Progenitor cell of endocrine pancreas (in vitro differentiated cells): ENCODE data around the gene RUNDC1. TPM values are rescaled to one million over a fixed set of nuclear protein-coding genes. Genes with fewer than 3 reads are reported as not detected.
"Not testable (repeated sequence)": the region's sequence is repeated elsewhere in the genome, so short reads cannot be mapped to it uniquely, and the experiment has no call there.

Source experiments
- DNase-seq: peaks from one replicate; pipeline ENCODE4 v3.0.0; 2021; ENCODE audit warnings: low spot score; ENCODE audit not compliant: unreplicated experiment
- H3K27ac Mint-ChIP-seq: 2 replicates; pipeline ENCODE4 v1.8.0; 2021; ENCODE audit warnings: mild to moderate bottlenecking, moderate library complexity, mixed read lengths
- H3K27me3 Mint-ChIP-seq: 2 replicates; pipeline ENCODE4 v1.8.0; 2021; ENCODE audit warnings: mixed read lengths
- H3K36me3 Mint-ChIP-seq: 2 replicates; pipeline ENCODE4 v1.8.0; 2022; ENCODE audit warnings: mixed read lengths; ENCODE audit not compliant: insufficient read depth
- H3K4me1 Mint-ChIP-seq: 2 replicates; pipeline ENCODE4 v1.8.0; 2021; ENCODE audit warnings: low read depth, mixed read lengths
- H3K4me3 Mint-ChIP-seq: 2 replicates; pipeline ENCODE4 v1.8.0; 2021; ENCODE audit warnings: low read depth, mild to moderate bottlenecking, moderate library complexity, mixed read lengths
- H3K9me3 Mint-ChIP-seq: 2 replicates; pipeline ENCODE4 v1.8.0; 2021; ENCODE audit warnings: low read depth, mixed read lengths
- total RNA-seq: library from RNA; stranded (reverse); gene quantifications from 2 replicates; pipeline ENCODE4 v1.2.1, GENCODE V29; 2021
- TF ChIP-seq, protein P1 (sequence below): fragments of 200-600 bp; sonication (generic); IDR thresholded peaks from one replicate; pipeline ENCODE4 v1.5.0; 2021; ENCODE audit warnings: antibody characterized with exemption, mild to moderate bottlenecking; ENCODE audit not compliant: unreplicated experiment

RUNDC1 gene
- total RNA-seq, 1 donor from 2014 or later = 22.6 TPM

DNA sequence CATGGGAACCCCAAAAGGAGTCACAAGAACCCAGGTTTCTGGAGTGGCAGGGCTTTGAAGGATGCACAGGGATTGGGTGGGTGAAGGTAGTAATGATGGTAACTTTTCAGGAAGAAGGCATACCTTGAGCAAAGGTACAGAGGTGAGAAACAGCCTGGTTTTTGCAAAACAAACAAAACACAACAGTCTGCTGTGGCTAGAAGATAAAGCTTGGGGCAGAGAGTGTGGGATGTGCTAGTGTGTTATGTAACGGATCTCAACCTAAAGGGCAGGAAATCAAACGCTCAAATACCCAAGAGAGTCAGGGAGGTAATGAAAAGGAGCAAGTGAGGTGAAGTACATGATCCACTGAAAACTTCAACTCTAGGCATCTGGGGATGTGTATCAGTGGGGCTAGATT, 5.1 kb upstream of the RUNDC1 start:
- DNase-seq = no peak
- Mint-ChIP-seq H3K4me1 (peaks cover 7% of the 10 kb centered on the region), H3K9me3 (no peaks in the 10 kb centered on the region), H3K27ac (no peak overlapping the region), H3K36me3 (peaks cover 1% of the 10 kb centered on the region), H3K27me3 (no peaks in the 10 kb centered on the region), H3K4me3 (no peak overlapping the region)
- TF ChIP-seq, protein P1, sequence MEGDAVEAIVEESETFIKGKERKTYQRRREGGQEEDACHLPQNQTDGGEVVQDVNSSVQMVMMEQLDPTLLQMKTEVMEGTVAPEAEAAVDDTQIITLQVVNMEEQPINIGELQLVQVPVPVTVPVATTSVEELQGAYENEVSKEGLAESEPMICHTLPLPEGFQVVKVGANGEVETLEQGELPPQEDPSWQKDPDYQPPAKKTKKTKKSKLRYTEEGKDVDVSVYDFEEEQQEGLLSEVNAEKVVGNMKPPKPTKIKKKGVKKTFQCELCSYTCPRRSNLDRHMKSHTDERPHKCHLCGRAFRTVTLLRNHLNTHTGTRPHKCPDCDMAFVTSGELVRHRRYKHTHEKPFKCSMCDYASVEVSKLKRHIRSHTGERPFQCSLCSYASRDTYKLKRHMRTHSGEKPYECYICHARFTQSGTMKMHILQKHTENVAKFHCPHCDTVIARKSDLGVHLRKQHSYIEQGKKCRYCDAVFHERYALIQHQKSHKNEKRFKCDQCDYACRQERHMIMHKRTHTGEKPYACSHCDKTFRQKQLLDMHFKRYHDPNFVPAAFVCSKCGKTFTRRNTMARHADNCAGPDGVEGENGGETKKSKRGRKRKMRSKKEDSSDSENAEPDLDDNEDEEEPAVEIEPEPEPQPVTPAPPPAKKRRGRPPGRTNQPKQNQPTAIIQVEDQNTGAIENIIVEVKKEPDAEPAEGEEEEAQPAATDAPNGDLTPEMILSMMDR = no peak

DNA sequence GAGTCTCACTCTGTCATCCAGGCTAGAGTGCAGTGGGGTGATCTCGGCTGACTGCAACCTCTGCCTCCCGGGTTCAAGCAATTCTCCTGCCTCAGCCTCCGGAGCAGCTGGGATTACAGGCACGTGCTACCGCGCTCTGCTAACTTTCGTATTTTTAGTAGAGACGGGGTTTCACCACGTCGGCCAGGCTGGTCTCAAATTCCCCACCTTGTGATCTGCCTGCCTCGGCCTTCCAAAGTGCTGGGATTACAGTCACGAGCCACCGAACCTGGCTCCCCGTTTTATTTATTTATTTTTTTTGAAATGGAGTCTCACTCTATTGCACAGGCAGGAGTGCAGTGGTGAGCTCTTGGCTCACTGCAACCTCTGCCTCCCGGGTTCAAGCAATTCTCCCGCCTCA, 4.7 kb upstream of the RUNDC1 start:
- not testable (repeated sequence) for H3K9me3 Mint-ChIP-seq, DNase-seq, H3K27ac Mint-ChIP-seq, H3K4me3 Mint-ChIP-seq, H3K36me3 Mint-ChIP-seq, H3K4me1 Mint-ChIP-seq, H3K27me3 Mint-ChIP-seq

DNA sequence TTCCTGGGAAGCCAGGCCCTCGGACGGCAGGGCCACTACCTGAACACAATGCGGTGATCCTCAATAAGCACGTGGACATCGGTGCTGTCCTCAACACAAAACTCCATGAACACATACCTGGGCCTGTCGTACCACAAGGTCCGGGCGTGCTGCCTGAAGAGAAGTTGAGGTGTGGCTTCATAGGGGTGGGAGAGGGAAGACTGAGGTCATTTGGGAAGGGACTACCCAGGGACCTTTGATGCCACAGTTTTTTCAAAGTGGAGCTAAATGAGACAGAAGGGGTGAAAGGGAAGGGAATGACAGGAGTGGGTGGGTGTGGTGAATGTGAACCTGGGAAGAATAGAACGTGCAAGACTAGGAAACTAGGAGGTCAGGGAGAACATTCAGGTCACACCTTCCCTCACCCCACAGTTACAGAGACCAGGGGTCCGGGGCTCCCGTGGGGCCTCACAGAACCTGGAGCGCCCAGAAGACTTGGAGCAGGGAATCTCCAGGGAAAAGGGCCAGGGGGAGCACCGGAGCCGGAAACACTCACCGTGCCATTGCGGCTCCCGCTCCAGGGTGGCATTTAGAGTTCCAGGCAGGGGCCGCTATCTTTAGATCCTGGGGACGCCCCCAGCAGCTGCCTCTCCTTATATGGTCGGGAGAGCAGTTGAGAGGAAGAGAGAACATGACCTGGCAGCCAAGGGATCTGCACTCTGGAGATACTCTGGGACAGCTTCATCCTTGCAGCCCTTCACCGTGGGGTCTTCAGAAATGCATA, 673 bp upstream of the RUNDC1 start, which contains the start of gene PTGES3L:
TSS of gene PTGES3L (minus strand) at position 570 of the 763 bp plus-strand sequence. CDS start at position 543, 27 bp downstream.
- Mint-ChIP-seq H3K9me3 (no peaks in the 10 kb centered on the region), H3K4me1 (peaks cover 22% of the 10 kb centered on the region), H3K27ac (peak within 1 kb of the TSS; percentile 99), H3K36me3 (no peaks in the 10 kb centered on the region), H3K27me3 (no peaks in the 10 kb centered on the region), H3K4me3 (peak within 1 kb of the TSS; percentile 98)
- TF ChIP-seq, protein P1 = no peak
- peak; percentile 21 for DNase-seq

DNA sequence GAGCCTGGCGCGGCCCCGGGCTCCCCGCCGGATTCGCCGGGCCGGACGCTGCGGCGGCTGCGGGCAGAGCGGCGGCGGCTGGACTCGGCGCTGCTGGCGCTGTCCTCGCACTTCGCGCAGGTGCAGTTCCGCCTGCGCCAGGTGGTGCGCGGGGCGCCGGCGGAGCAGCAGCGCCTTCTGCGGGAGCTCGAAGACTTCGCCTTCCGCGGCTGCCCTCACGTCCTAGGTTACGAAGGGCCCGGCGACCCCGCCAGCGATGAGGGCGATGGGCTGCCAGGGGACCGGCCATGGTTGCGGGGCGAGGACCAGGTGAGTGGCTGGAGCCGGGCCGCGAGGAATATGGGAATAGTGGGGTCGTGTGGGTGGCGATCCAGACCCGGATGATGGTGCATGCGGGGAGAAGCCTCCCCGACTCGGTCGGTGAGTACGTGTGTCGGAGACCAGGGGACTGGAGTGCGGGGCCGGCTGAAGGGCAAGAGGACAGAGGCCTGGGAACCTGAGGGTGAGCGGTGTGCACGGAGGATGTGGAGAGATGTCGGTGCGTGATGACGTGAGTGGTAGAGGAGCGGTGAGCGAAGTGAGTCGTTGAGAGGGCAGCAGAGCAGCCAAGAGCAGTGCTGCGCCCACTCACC, 517 bp downstream of the RUNDC1 start:
- no peaks in the 10 kb centered on the region for H3K27me3 Mint-ChIP-seq
- TF ChIP-seq, protein P1 = peak; percentile 41
- H3K27ac Mint-ChIP-seq = peak overlapping the region; percentile 99
- H3K9me3 Mint-ChIP-seq = no peaks in the 10 kb centered on the region
- H3K4me3 Mint-ChIP-seq = peak overlapping the region; percentile 98
- H3K36me3 Mint-ChIP-seq = peaks cover 1% of the 10 kb centered on the region
- DNase-seq = peak; percentile 44
- peaks cover 22% of the 10 kb centered on the region for H3K4me1 Mint-ChIP-seq

DNA sequence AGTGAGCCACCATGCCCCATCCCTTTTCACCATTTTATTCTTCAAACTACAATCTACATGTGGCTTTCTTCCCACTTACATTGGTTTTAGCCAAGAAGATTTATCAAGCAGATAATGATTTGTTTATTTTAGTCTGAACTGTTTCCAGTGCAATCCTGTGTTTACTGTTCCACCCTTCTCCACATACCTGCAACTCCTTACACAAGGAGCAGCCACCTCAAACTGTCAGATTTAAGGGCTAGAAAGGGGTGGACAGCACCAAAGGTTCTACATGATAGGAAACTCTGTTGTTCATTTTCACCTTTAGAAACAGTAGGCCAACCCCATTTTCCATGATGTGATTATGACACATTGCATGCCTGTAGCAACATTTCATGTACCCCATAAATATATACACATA, 1.9 kb downstream of the RUNDC1 start:
- H3K9me3 Mint-ChIP-seq = no peaks in the 10 kb centered on the region
- peak overlapping the region; percentile 69 for H3K27ac Mint-ChIP-seq
- H3K36me3 Mint-ChIP-seq = peaks cover 2% of the 10 kb centered on the region
- no peak for DNase-seq
- peak overlapping the region; percentile 98 for H3K4me3 Mint-ChIP-seq
- TF ChIP-seq, protein P1 = no peak
- no peaks in the 10 kb centered on the region for H3K27me3 Mint-ChIP-seq
- peaks cover 22% of the 10 kb centered on the region for H3K4me1 Mint-ChIP-seq
